HG03460 (cell line): ENCODE results near the gene MED29.

Experiments
- ATAC-seq: cut with Tn5 transposase; IDR thresholded peaks from one replicate; pipeline ENCODE4 v1.9.1; 2021; ENCODE audit not compliant: unreplicated experiment

Gene MED29

GRCh38 chr19:39426170-39426569 is 35.0 kb downstream of the MED29 start:
- no peak for ATAC-seq

- ATAC-seq, result no peak
These were observed 36.5 kb downstream of the MED29 start for GRCh38 chr19:39427707-39428106.

GRCh38 chr19:39428283-39429112 is 37.3 kb downstream of the MED29 start:
- ATAC-seq, result no peak

GRCh38 chr19:39430675-39431593 is 39.8 kb downstream of the MED29 start:
- no peak for ATAC-seq

- ATAC-seq, result no peak
These were observed 41.5 kb downstream of the MED29 start for GRCh38 chr19:39432677-39433025.

GRCh38 chr19:39433480-39434079 is 42.4 kb downstream of the MED29 start:
- ATAC-seq, result no peak

GRCh38 chr19:39434123-39435076 is 43.2 kb downstream of the MED29 start:
- ATAC-seq, result no peak

- peak; percentile 82 for ATAC-seq
These were observed 44.5 kb downstream of the MED29 start, which contains the start of gene RPS16 for GRCh38 chr19:39435499-39436349. Gene RPS16 (minus strand): TSS chr19:39435949. CDS start chr19:39435895, 54 bp downstream.

GRCh38 chr19:39436350-39436716 is 45.2 kb downstream of the MED29 start:
- no peak for ATAC-seq

- no peak for ATAC-seq
These were observed 47.2 kb downstream of the MED29 start for GRCh38 chr19:39438270-39438934.

- ATAC-seq, result no peak
These were observed 53.5 kb downstream of the MED29 start for GRCh38 chr19:39444598-39445195.

- ATAC-seq, result peak; percentile 84
These were observed 54.3 kb downstream of the MED29 start, which contains the start of gene SUPT5H for GRCh38 chr19:39445196-39446111. Gene SUPT5H (plus strand): TSS chr19:39445582. CDS start chr19:39445891, 309 bp downstream.

GRCh38 chr19:39446365-39447084 is 55.3 kb downstream of the MED29 start:
- ATAC-seq, result no peak

- no peak for ATAC-seq
These were observed 57.1 kb downstream of the MED29 start for GRCh38 chr19:39448271-39448670.

- ATAC-seq, result no peak
These were observed 58.1 kb downstream of the MED29 start for GRCh38 chr19:39449116-39449797.
